Measurements from ENCODE around the gene SPANXN1. TPM values are rescaled to one million over a fixed set of nuclear protein-coding genes. Genes with fewer than 3 reads are reported as not detected.

SPANXN1 gene
- total RNA-seq, 1 donor from 2014 or later: not detected

GRCh38 chrX:145292218-145292617, 44.9 kb downstream of the SPANXN1 start:
- Mint-ChIP-seq H3K27me3 (ENCODE audit: low read depth, unreplicated experiment) (no peaks in the 10 kb centered on the region), H3K36me3 (ENCODE audit: low read depth, unreplicated experiment) (no peaks in the 10 kb centered on the region), H3K4me1 (ENCODE audit: low read depth, unreplicated experiment) (no peaks in the 10 kb centered on the region), H3K27ac (ENCODE audit: unreplicated experiment) (no peak overlapping the region), H3K4me3 (ENCODE audit: unreplicated experiment) (no peak overlapping the region), H3K9me3 (ENCODE audit: unreplicated experiment) (no peaks in the 10 kb centered on the region)
- no peak overlapping the region for H3K4me3 ChIP-seq (ENCODE audit: insufficient read depth, low read depth, low read length)
- no peaks in the 10 kb centered on the region for H3K36me3 ChIP-seq (ENCODE audit: insufficient read depth, low read length)
- H3K4me2 ChIP-seq (ENCODE audit: low read length): no peak overlapping the region
- FAIRE-seq (no peak), DNase-seq (ENCODE audit: low read depth) (no peak)
- H2AFZ ChIP-seq (ENCODE audit: low read depth, low read length): no peak overlapping the region
- no peaks in the 10 kb centered on the region for H3K9me3 ChIP-seq (ENCODE audit: insufficient read depth, low read depth, low read length)
- H3K27me3 ChIP-seq (ENCODE audit: insufficient read depth, low read length): no peaks in the 10 kb centered on the region
- no peaks in the 10 kb centered on the region for H3K4me1 ChIP-seq (ENCODE audit: insufficient read depth, low read length)
- no peak overlapping the region for H3K9ac ChIP-seq (ENCODE audit: low read length)
- H4K20me1 ChIP-seq (ENCODE audit: insufficient read depth, low read length): no peaks in the 10 kb centered on the region
- H3K79me2 ChIP-seq (ENCODE audit: insufficient read depth, low read length): no peaks in the 10 kb centered on the region
- H3K27ac ChIP-seq (ENCODE audit: low read depth, low read length): no peak overlapping the region
- TF ChIP-seq EZH2 (IDR thresholded peaks at IDR 0.05; ENCODE audit: insufficient read depth, low read length) (no peak), CTCF (IDR thresholded peaks at IDR 0.05; ENCODE audit: insufficient read depth, low read depth, low read length) (no peak)

Measured in astrocyte (in vitro differentiated cells and primary cell).